Activated T-cell treated with anti-CD3 and anti-CD28 coated beads for 4 hours (primary cell): ENCODE data around the gene DHRSX.
"Not testable (repeated sequence)": the region's sequence is repeated elsewhere in the genome, so short reads cannot be mapped to it uniquely, and the experiment has no call there.

Source experiments
- DNase-seq: peaks from one replicate; pipeline ENCODE4 v3.0.0-alpha.2; 2020

Gene DHRSX

DNA sequence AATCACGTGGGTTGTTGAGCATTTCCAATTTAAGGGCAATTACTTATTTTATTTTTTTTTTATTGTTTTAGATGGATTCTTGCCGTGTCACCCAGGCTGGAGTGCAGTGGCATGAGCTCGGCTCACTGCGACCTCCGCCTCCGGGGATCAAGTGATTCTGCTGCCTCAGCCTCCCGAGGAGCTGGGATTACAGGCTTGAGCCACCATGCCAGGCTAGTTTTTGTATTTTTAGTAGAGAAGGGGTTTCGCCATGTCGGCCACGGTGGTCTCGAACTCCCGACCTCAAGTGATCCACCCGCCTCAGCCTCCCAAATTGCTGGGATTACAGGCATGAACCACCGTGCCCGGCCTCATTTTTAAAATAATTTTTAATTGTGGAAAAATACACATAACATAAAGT, 111.0 kb downstream of the DHRSX start:
- DNase-seq: not testable (repeated sequence)

DNA sequence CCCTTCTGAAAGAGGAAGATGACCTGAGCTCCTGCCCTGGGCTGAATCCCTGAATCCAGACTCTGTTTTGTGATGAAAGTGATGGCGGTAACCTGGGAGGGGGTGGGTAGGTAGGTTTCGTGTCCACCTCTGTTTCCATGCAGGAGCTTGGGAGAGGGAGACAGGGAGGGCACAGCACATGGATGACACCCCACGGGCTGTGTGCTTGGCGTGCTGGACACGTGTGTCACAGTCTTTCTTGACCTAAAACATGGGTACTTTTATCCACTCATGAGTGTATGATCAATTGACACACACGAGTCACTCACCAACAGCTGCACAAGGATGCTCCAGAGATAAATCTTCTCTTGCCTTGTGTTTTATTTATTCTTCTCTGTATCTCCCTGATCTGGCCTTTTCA, 111.5 kb downstream of the DHRSX start:
- DNase-seq: no peak

DNA sequence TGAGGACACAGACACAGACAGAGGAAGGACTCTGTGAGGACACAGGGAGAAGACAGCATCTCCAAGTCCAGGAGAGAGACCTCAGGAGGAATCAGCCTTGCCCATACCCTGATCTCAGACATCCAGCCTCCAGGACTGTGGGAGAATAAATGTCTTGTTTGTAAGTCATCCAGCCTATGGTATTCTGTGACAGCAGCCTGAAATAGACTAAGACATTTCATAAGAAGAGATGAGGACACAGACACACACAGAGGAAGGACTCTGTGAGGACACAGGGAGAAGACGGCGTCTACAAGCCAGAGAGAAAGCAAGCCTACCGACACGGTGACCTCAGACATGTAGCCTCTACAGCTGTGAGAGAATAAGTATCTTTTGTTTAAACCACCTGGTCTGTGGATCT, 112.1 kb downstream of the DHRSX start:
- no peak for DNase-seq

DNA sequence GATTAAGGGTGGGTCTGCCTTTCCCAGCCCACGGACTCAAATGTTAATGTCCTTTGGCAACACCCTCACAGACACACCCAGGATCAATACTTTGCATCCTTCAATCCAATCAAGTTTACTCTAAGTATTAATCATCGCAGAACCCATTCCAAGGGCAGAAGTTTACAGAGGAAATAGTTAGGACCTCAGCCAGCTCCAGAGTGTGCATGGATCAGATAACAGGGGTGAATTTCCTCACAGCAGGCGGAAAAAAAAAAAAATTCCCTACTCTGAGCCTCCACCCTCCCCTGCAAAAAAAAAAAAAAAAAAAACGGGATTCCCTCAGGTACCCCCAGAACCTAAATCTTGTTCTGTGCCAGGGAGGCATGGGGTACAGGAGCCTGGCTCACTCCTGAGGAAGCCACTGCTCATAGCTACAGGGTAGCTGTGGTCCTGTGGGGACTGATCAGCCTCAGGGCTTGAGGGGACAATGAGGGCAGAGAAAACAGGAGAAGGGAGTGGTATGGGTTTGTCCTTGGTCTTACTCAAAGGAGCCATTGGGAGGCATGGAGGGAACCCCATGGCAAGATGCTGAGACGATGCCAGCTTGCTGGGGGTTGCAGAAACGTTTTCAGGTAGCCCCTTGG, 113.0 kb downstream of the DHRSX start:
- no peak for DNase-seq

DNA sequence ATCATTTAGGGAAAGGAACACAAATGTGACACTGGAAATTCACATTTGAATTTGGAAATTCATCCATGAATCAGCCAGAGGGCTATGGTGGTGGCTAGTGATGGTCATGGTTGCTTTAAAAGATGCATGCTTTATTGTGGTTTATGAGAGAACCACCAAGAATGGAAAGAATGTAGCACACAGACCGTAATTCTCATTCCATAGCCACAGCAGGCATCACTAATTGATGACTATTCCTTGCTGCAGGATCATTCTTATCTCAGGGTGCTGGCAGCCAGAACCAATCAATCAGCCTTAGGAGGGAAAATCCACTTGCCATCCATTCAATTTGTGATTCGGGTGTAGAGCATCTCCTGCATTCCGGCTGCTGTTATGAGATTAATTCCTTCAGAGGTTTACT, 115.6 kb downstream of the DHRSX start:
- no peak for DNase-seq

DNA sequence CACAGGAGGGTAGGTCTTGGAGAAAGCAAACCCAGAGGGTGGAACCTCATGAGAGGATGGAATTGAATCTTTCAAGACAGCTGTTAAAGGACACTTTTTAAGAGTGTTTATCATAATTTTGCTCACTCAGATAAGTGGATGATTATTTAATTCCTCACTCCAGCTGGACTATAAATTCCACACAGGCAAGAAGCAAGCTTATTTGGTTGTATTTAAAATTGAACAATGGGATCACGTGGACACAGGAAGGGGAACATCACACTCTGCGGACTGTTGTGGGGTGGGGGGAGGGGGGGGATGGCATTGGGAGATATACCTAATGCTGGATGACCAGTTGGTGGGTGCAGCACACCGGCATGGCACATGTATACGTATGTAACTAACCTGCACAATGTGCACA, 116.3 kb downstream of the DHRSX start:
- no peak for DNase-seq

DNA sequence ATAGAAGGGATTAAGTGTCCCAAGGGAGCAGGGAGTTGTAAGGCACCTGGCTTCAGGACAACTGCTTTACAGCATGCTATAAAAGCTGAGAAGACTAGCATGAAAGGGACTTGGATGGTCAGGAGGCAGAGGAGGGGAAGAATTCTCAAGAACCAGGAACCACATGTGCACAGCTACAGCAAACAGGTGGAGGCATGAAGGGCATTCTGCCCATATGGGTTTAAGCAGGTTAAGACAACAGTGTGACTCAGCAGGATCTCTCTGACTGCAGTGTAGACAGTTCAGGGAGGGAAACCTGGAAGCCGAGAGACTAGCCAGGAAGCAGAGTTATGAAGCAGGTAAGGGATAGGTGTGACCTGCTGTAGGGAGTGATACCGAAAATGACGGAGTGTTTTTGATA, 117.0 kb downstream of the DHRSX start:
- DNase-seq: no peak

DNA sequence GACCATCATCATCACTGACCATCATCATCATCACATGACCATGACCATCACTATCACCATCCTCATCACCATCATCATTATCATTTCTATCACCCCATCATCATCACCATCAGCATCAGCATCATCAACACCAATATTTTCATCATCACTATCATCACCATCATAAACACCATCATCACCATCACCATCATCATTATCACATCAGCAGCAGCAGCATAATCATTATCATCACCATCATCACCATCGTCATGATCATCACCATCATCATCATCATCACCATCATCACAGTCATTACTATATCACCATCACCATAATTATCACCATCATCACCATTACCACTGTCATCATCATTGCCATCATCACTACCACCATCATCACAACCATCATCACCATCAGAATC, 117.6 kb downstream of the DHRSX start:
- no peak for DNase-seq

DNA sequence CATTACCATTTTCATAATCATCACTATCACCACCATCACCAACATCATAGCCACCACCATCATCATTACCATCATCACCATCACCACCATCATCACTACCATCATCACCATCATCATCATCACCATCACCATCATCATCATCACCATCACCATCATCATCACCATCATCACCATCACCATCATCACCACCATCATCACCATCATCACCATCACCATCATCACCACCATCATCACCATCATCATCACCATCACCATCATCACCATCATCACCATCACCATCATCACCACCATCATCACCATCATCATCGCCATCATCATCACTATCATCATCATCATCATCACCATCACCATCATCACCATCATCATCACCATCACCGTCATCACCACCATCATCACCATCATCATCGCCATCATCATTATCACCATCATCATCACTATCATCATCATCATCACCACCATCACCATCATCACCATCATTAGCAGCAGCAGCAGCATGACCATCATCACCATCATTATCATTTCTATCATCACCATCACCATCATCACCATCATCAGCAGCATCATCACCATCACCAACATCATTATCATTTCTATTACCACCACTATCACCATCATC, 118.2 kb downstream of the DHRSX start:
- not testable (repeated sequence) for DNase-seq

DNA sequence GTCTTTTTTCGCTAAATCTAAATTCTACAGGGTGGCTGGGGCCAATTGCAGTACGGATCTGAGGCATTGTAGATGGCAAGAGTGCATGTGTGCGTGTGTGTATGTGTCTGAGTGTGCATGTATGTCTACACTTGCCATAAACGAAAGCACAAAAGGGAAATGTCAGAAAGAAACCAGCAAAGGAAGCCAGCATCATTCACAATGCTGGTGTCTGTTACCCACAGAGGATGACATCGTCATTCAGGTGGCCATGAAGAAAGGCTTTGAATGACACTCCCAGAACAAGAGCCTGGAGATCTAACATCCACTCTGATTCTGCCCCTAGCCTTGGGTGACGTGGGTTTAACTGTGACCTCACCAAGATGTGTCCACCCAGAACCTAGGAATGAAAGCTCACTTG, 124.6 kb downstream of the DHRSX start:
- no peak for DNase-seq

DNA sequence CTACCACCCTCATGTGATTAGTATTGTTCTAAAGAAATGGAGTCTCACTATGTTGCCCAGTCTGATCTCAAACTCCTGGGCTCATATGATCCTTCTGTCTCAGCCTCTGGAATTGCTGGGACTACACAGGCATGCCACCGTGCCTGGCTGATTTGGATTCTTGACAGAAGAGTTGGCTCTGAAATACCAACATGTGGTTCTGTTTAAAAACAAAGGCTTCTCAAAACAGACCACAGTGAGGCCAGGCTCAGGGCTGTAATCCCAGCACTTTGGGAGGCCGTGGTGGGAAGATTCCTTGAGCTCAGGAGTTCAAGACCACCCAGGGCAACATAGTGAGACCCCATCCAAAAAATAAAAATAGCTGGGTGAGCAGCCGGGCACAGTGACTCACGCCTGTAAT, 126.7 kb downstream of the DHRSX start:
- DNase-seq: no peak

DNA sequence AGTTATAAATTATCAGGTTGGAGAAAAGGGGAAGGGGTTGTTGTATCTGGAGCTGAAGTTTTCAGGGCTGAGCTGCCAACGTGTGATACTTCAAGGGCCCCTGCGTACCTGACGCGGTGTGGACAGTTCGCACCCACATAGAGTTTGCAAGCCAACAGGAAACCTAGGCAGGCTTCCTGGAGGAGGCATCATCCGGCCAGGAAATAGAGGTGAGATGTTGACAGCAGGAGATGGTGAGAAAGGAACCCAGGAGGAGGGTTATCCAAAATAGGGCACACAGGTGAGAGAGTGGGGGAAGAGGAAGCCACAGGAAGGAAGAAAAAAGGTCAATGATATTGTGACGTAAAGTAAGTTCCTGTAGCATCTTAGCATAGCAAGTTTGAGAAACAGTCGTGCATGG, 127.2 kb downstream of the DHRSX start:
- no peak for DNase-seq

DNA sequence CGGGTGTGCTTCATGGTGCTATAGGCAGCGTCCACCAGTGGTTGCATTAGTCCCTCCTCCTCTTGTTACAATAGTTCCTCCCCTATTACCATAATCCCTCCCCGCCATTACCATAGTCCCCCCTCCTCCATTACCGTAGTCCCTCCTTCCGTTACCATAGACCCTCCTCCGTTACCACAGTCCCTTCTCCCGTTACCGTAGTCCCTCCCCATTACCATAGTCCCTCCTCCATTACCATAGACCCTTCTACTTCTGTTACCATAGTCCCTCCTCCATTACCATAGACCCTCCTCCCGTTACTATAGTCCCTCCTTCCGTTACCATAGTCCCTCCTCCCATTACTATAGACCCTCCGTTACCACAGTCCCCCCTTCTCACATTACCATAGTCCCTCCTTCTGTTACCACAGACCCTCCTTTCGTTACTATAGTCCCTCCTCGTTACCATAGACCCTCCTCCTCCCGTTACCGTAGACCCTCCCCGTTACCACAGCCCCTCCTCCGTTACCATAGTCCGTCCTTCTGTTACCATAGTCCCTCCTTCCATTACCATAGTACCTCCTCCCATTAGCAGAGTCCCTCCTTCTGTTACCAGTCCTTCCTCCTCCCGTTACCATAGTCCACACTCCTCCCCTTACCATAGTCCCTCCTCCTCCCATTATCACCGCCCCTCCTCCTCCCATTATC, 129.6 kb downstream of the DHRSX start:
- DNase-seq: no peak

DNA sequence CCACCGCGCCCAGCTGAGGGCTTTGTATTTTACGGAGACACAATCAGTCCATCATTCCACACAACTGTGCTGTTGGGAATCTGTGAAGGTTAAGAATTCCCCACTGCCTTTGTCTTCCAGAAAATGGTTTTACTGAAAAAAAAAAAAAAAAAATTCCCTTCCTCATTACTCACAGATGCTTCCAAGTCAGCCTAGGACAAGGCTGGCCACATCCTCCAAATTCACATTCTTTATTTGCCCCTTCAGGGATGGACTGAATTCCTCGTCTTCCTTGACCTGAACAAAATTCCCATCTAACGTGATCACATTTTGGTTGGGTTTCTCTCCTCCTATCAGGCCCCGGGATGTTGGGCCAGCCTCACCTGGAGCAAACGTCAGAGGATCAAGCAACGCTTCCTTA, 130.3 kb downstream of the DHRSX start:
- no peak for DNase-seq

DNA sequence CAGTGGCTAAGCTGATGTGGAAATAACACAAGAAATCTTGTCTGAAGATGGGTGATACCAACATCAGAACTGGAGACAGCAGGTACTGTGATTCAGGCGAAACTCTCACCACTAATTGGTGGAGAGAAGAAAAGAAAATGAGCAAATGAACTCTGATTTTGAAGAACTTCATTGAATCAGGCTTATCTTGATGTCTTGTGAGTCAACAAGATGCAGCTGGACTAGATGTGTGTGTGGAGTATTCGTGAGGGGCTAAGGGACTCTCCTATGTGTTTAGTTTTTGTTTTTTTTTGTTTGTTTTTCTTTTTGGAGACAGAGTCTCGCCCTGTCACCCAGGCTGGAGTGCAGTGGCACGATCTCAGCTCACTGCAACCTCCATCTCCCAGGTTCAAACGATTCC, 131.6 kb downstream of the DHRSX start:
- no peak for DNase-seq

DNA sequence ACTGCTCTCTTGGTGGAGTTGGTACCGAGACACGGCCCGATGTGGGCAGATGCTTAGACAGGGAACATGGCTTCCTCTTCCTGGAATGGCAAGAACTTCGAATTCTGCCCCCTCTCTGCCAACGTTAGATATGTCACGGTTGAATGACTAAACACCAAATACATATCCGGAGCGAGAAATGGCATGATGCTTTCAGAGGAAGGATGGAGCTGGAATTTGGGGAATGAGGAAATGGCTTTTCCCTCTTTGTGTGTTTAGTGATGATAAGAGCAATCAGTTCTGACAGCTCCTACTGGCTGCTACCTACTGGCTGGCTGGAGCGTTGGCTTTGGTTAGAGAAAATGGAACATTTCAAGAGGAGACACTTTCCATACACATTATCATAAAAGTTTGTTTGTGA, 140.0 kb downstream of the DHRSX start:
- no peak for DNase-seq

DNA sequence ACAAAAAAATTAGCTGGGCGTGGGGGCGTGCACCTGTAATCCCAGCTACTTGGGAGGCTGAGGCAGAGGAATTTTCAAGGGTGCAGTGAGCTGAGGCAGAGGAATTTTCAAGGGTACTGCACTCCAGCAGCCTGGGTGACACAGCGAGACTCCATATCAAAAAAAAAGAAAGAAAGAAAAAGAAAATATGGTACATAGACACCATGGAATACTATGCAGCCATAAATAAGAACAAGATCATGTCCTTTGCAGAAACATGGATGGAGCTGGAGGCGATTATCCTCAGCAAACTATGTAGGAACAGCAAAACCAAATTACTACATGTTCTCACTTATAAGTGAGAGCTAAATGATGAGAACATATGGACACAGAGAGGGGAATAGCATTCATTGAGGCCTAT, 141.3 kb downstream of the DHRSX start:
- not testable (repeated sequence) for DNase-seq

DNA sequence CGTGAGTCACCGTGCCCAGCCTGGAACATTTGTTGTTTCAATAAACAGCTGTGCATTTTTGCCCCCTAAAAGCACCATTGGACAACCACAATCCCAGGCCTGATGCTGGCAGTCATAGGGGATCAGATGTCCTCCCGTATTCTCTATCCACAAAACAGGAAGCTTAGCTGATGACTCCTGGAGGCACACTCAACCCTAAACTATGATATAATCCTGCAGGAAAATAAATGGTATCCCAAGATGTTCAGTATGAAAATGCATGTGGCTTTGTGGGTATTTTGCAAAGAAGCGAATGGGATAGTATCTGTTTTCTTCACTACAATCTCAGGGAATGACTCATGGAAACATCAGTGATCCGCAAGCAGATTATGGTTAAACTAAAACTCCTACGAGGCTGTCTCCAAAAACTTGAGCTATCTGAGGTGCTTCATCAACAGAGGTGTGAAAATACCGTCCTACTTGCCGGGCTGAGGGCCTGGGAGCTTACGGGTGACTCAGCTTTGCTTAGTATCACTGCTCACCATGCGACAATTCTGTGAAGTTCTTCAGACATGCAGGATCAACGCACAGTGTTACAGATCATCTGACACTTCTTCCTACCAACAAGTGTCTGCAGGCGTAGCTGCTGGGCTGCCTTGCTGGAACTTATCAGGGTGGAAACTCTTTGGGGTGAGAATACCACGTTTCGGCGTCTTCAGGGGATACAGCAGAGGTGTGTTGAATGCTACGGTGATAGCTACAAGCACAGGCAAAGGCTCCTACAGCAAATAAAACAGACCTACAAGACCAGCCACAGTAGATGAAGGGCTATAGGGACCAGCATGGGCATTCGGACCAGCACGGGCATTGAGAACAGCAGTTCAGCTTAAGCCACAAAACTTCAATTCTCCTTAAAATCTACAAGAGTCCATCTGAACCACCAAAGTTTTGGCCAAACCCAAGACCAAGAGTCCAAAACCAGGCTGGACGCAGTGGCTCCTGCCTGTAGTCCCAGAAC, 148.5 kb downstream of the DHRSX start:
- DNase-seq: no peak

DNA sequence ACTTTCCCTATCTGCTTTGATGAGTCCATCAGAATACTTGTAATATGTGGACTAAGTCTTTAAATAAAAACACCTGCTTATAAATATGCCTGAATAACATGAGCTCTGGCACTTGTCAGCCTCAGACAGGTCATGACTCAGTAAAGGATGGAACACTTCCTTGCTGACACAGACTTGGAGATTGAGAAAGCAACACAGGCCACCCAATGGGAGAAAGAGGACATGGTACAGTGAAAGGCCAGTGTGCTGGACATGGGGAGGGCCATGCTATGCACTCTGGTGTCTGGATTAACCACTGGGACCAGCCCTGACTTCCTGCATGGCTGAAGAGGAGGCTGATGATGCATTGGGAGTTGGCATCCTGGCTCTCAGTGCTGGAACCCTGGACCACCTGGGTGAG, 149.5 kb downstream of the DHRSX start:
- DNase-seq: no peak

DNA sequence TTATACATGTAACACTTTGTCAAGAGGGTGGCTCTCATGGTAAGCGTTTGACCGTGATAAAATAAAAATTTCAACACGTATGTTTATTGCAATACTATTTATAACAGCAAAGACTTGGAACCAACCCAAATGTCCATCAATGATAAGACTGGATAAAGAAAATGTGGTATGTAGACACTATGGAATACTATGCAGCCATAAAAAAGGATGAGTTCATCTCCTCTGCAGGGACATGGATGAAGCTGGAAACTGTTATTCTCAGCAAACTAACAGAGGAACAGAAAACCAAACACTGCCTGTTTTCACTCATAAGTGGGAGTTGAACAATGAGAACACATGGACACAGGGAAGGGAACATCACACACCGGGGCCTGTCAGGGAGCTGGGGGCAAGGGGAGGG, 150.1 kb downstream of the DHRSX start:
- DNase-seq: not testable (repeated sequence)

DNA sequence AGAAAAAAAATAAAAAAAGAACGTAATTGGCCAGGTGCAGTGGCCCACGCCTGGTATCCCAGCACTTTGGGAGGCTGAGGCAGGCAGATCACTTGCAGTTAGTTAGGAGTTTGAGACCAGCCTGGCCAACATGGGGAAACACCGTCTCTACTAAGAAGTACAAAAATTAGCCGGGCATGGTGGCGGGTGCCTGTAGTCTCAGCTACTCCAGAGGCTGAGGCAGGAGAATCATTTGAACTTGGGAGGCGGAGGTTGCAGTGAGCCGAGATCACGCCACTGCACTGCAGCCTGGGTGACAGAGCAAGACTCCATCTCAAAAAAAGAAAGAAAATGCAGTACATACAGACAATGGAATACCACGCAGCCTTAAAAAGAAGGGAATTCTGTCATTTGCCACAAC, 150.7 kb downstream of the DHRSX start:
- not testable (repeated sequence) for DNase-seq

DNA sequence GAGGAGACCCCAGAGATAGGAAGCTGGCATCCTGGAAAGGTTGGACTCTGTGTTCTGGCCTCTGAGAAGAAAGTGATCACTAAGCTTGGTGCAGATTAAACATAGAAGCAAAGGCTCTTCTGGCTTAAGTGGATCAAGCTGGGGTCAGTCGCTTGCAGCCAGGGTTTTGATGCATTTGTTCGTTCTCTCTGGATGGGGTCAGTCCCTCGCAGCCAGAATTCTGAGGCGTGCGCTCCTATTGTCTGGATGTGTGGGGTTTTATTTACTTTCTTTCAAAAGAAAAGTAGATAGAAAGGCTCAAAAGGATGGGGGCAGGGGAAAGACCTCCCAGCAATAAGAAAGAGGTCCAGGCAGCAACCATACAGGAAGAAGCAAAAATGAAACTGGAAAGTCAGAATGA, 152.6 kb downstream of the DHRSX start:
- no peak for DNase-seq

DNA sequence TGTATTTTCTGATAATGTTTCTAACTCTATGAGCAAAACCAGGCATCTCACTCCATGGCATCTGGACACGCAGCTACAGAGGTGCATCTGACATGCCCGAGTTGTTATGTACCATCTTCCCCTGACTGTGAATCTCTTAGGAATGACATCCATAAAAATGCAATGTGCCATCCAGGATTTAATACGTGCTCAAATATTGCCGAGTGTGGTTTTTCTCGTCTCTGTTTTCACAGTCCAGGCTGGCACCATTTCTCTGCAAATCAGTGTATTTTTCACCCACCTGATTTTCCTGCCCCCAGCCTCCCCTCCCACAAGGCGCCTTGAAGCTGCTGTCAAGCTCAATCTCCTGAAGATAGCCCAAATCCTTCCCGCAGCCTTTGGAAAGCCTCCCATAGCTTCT, 154.6 kb downstream of the DHRSX start:
- no peak for DNase-seq
